ENCODE measurements around the gene CCPG1. TPM values are rescaled to one million over a fixed set of nuclear protein-coding genes. Genes with fewer than 3 reads are reported as not detected.
A peak's percentile ranks its signal among the peaks of the same experiment; 100 is the strongest.

CCPG1 gene
- polyA plus RNA-seq, 1 donor (not counting 4 experiments of a cell fraction or from before 2014, with no cell fraction given): 12.4 TPM

GRCh38 chr15:55344206-55344605 is 64.0 kb downstream of the CCPG1 start:
- Histone ChIP-seq H3K9me3 (ENCODE audit: control insufficient read depth, low read depth, low read length) (no peaks in the 10 kb centered on the region), H2AFZ (ENCODE audit: control insufficient read depth, low read length) (peak overlapping the region; percentile 16), H3K36me3 (ENCODE audit: control insufficient read depth in 2 of 2, extremely low read depth in 1 of 2, insufficient read depth in 2 of 2, low read length in 2 of 2) (peaks cover 2 to 3% of the 10 kb centered on the region in 2 experiments), H3K9me1 (ENCODE audit: control insufficient read depth, extremely low read depth, insufficient read depth, low read length) (no peaks in the 10 kb centered on the region), H3K9ac (ENCODE audit: control insufficient read depth, extremely low read depth, insufficient read depth, low read length) (no peak overlapping the region), H3K4me2 (ENCODE audit: control insufficient read depth, extremely low read depth, insufficient read depth, low read depth, low read length) (peak overlapping the region; percentile 44), H3K4me1 (ENCODE audit: control insufficient read depth, extremely low read depth, insufficient read depth, low read length) (peaks cover 11% of the 10 kb centered on the region), H3K79me2 (ENCODE audit: control insufficient read depth, insufficient read depth, low read length) (no peaks in the 10 kb centered on the region), H4K20me1 (ENCODE audit: control insufficient read depth, extremely low read depth, insufficient read depth, low read length) (no peaks in the 10 kb centered on the region), H3K27ac (ENCODE audit: control insufficient read depth, insufficient read depth, low read length) (no peak overlapping the region), H3K4me3 (ENCODE audit: control insufficient read depth in 2 of 3, extremely low read depth in 1 of 3, insufficient read depth in 2 of 3, low read depth in 1 of 3, low read length in 3 of 3) (no peak overlapping the region), H3K27me3 (ENCODE audit: control insufficient read depth, extremely low read depth, insufficient read depth, low read length) (no peaks in the 10 kb centered on the region)
- DNase-seq (ENCODE audit: low read depth, low spot score) (no peak), FAIRE-seq (peak; percentile 52)
- dilution Hi-C loops (cut with MboI; ENCODE audit: extremely low pct_ligation_motif_present, low sequenced_read_pairs): no loop called here
- no peak for TF ChIP-seq CTCF (optimal IDR thresholded peaks at IDR 0.05 in 1 of 3, IDR thresholded peaks at IDR 0.05 in 1 of 3, conservative IDR thresholded peaks at IDR 0.05 in 1 of 3; ENCODE audit: extremely low read depth in 1 of 3, insufficient read depth in 2 of 3, low read length in 3 of 3)
- no peak for TF ChIP-seq EZH2 (IDR thresholded peaks at IDR 0.05; ENCODE audit: low read length)

GRCh38 chr15:55343168-55343567 is 65.0 kb downstream of the CCPG1 start:
- TF ChIP-seq EZH2 (IDR thresholded peaks at IDR 0.05; ENCODE audit: low read length) (no peak), CTCF (optimal IDR thresholded peaks at IDR 0.05 in 1 of 3, IDR thresholded peaks at IDR 0.05 in 1 of 3, conservative IDR thresholded peaks at IDR 0.05 in 1 of 3; ENCODE audit: extremely low read depth in 1 of 3, insufficient read depth in 2 of 3, low read length in 3 of 3) (no peak)

More at GRCh38 chr15:55343168-55343567, 65.0 kb downstream of the CCPG1 start:
- H3K9me3 ChIP-seq (ENCODE audit: control insufficient read depth, low read depth, low read length): no peaks in the 10 kb centered on the region
- H3K36me3 ChIP-seq (ENCODE audit: control insufficient read depth in 2 of 2, extremely low read depth in 1 of 2, insufficient read depth in 2 of 2, low read length in 2 of 2): peaks cover 3% of the 10 kb centered on the region in 2 experiments
- no peaks in the 10 kb centered on the region for H3K27me3 ChIP-seq (ENCODE audit: control insufficient read depth, extremely low read depth, insufficient read depth, low read length)
- H3K4me2 ChIP-seq (ENCODE audit: control insufficient read depth, extremely low read depth, insufficient read depth, low read depth, low read length): no peak overlapping the region
- H3K4me3 ChIP-seq (ENCODE audit: control insufficient read depth in 2 of 3, extremely low read depth in 1 of 3, insufficient read depth in 2 of 3, low read depth in 1 of 3, low read length in 3 of 3): no peak overlapping the region
- no peaks in the 10 kb centered on the region for H3K79me2 ChIP-seq (ENCODE audit: control insufficient read depth, insufficient read depth, low read length)
- FAIRE-seq (no peak), DNase-seq (ENCODE audit: low read depth, low spot score) (no peak)
- H3K9ac ChIP-seq (ENCODE audit: control insufficient read depth, extremely low read depth, insufficient read depth, low read length): no peak overlapping the region
- no peak overlapping the region for H2AFZ ChIP-seq (ENCODE audit: control insufficient read depth, low read length)
- H3K4me1 ChIP-seq (ENCODE audit: control insufficient read depth, extremely low read depth, insufficient read depth, low read length): peaks cover 11% of the 10 kb centered on the region
- H3K27ac ChIP-seq (ENCODE audit: control insufficient read depth, insufficient read depth, low read length): no peak overlapping the region
- dilution Hi-C loops (cut with MboI; ENCODE audit: extremely low pct_ligation_motif_present, low sequenced_read_pairs): no loop called here
- no peaks in the 10 kb centered on the region for H3K9me1 ChIP-seq (ENCODE audit: control insufficient read depth, extremely low read depth, insufficient read depth, low read length)
- H4K20me1 ChIP-seq (ENCODE audit: control insufficient read depth, extremely low read depth, insufficient read depth, low read length): no peaks in the 10 kb centered on the region
